HepG2 (cell line): Measurements from ENCODE around the gene FAM98A. TPM values are rescaled to one million over a fixed set of nuclear protein-coding genes. Genes with fewer than 3 reads are reported as not detected.

ENCODE experiments used
- ARID3A ChIP-seq: IDR thresholded peaks from 2 replicates; pipeline ENCODE4 v1.6.1; 2012; ENCODE audit warnings: low read depth, low read length, improper control_type of control experiment
- ASH2L ChIP-seq: fragments of 300-600, 200-600 bp; sonication (generic); IDR thresholded peaks from 2 replicates; pipeline ENCODE4 v1.7.0; 2017; ENCODE audit warnings: low read depth, mild to moderate bottlenecking, moderate library complexity, mixed read lengths, low read length; ENCODE audit not compliant: insufficient read length
- KDM3A ChIP-seq: IDR thresholded peaks from 2 replicates; pipeline ENCODE4 v1.6.1; 2018; ENCODE audit warnings: low read depth, missing compliant biosample characterization
- KLF12 ChIP-seq: sonication (generic); formaldehyde crosslinking; IDR thresholded peaks from 2 replicates; pipeline ENCODE4 v1.4.0; 2020; ENCODE audit warnings: missing genetic modification reagents, borderline replicate concordance
- MYC ChIP-seq: sonication (generic); formaldehyde crosslinking; IDR thresholded peaks from 2 replicates; pipeline ENCODE4 v1.9.0; 2021; ENCODE audit warnings: missing genetic modification reagents, borderline replicate concordance
- SATB2 ChIP-seq: sonication (generic); formaldehyde crosslinking; IDR thresholded peaks from 2 replicates; pipeline ENCODE4 v1.5.0; 2020; ENCODE audit warnings: missing genetic modification reagents
- SNAPC4 ChIP-seq: sonication (generic); formaldehyde crosslinking; IDR thresholded peaks from 2 replicates; pipeline ENCODE4 v1.4.0; 2020; ENCODE audit warnings: mild to moderate bottlenecking, missing genetic modification reagents
- ZFAT ChIP-seq: sonication (generic); formaldehyde crosslinking; conservative IDR thresholded peaks from 2 replicates; pipeline ENCODE4 v1.8.1; 2023; ENCODE audit warnings: missing genetic modification reagents, inconsistent platforms
- ZNF331 ChIP-seq: sonication (generic); formaldehyde crosslinking; IDR thresholded peaks from 2 replicates; pipeline ENCODE4 v1.4.0; 2020; ENCODE audit warnings: missing genetic modification reagents
- ZNF513 ChIP-seq: sonication (generic); formaldehyde crosslinking; conservative IDR thresholded peaks from 2 replicates; pipeline ENCODE4 v1.5.0; 2020; ENCODE audit warnings: missing genetic modification reagents
- ZNF576 ChIP-seq: sonication (generic); formaldehyde crosslinking; IDR thresholded peaks from 2 replicates; pipeline ENCODE4 v1.4.0; 2020; ENCODE audit warnings: mild to moderate bottlenecking, missing genetic modification reagents
- ZNF710 ChIP-seq: sonication (generic); formaldehyde crosslinking; IDR thresholded peaks from 2 replicates; pipeline ENCODE4 v1.5.0; 2020; ENCODE audit warnings: mild to moderate bottlenecking, missing genetic modification reagents, borderline replicate concordance
- ZNF766 ChIP-seq: sonication (generic); formaldehyde crosslinking; IDR thresholded peaks from 2 replicates; pipeline ENCODE4 v1.5.0; 2020; ENCODE audit warnings: missing genetic modification reagents, borderline replicate concordance
- ZNF776 ChIP-seq: sonication (generic); formaldehyde crosslinking; IDR thresholded peaks from 2 replicates; pipeline ENCODE4 v1.4.0; 2020; ENCODE audit warnings: mild to moderate bottlenecking, missing genetic modification reagents
- ZNF788 ChIP-seq: sonication (generic); formaldehyde crosslinking; IDR thresholded peaks from 2 replicates; pipeline ENCODE4 v1.5.0; 2020; ENCODE audit warnings: mild to moderate bottlenecking, missing genetic modification reagents, borderline replicate concordance
- polyA plus RNA-seq, 8 experiments: library from polyadenylated mRNA; depleted of rRNA in 3 of 8; stranded (reverse) in 7 of 8; unstranded in 1 of 8; fragments of >200 nt; fragmentation: Illumina TruSeq in 4 of 8; extraction: Trizol in 4 of 8; gene quantifications; 2 replicates each; pipeline versions ENCODE4 v1.2.1 to v1.2.3, GENCODE V29; 2011 to 2016; ENCODE audit warnings: low read depth in 4 of 8, missing spikeins in 1 of 8, mixed read lengths in 1 of 8; ENCODE audit not compliant: insufficient read depth in 1 of 8
- total RNA-seq, 5 experiments: library from RNA; depleted of rRNA; stranded (reverse); fragments of >200 nt; fragmentation: Illumina TruSeq; extraction: Trizol; gene quantifications; 2 replicates each; pipeline ENCODE4 v1.2.3, GENCODE V29; 2016; ENCODE audit warnings: low read depth in 1 of 5
- TF ChIP-seq, protein P1 (sequence below): IDR thresholded peaks from 2 replicates; pipeline ENCODE4 v1.6.1; 2016; ENCODE audit warnings: missing compliant biosample characterization, missing genetic modification reagents, borderline replicate concordance

The FAM98A gene
- total and polyA plus RNA-seq, 2 of the 13 experiments (the other 11 are each of a cell fraction or from before 2014, with no cell fraction given) = 44.0 to 61.4 TPM

DNA sequence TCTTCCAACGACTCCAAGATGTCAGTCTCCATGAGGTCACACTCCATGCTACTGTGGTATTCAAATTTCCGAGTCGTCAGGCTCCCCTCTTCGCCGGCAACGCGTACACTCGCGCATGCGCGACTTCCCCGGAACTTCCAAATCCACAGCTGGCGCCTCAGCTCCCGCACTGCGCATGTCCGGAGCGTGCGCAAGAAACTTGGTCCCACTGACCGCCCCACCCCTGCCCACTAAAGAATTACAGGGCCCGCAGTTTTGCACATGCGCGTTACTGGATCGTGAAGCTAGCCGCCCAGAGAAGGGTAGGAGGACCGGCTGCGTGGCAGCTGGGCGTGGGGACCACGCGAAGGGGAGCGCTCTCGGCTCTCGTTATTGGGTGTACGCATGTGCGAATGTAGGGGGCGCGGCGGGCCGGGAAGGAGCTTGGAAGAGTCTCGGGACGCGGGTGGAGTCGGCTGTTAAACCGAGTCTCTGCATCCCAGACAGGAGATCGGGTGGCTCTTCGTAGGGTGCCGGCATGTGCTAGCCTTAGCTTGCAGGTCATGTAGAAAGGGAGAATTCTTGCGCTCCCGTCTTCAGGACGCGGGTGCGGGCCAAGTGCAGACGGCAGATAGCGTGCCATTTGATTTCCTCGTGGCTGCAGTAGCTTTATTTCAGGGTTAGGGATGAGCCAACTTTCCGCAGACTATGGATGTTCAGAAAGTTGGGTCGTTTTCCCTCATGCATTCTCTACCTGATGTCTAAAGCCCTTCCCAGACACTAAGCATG is at the start of gene FAM98A (continued):
- TF ChIP-seq, protein P1, sequence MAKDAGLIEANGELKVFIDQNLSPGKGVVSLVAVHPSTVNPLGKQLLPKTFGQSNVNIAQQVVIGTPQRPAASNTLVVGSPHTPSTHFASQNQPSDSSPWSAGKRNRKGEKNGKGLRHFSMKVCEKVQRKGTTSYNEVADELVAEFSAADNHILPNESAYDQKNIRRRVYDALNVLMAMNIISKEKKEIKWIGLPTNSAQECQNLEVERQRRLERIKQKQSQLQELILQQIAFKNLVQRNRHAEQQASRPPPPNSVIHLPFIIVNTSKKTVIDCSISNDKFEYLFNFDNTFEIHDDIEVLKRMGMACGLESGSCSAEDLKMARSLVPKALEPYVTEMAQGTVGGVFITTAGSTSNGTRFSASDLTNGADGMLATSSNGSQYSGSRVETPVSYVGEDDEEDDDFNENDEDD = peak; percentile 75
- TF ChIP-seq ZNF576 (CRISPR knock-in tag) (no peak), SATB2 (CRISPR knock-in tag) (peak; percentile 74; the same call in 1 of the 2 replicates), ZNF776 (CRISPR knock-in tag) (peak; percentile 97), ASH2L (peak; percentile 55), ZNF766 (peak; percentile 78; the same call in 1 of the 2 replicates), MYC (CRISPR knock-in tag) (peak; percentile 93), ZNF513 (0 out of 2 replicates have a peak, but pooled peaks have one; percentile 92), KDM3A (CRISPR knock-in tag) (peak; percentile 32; the same call in 1 of the 2 replicates), SNAPC4 (CRISPR knock-in tag) (peak; percentile 81; the same call in 1 of the 2 replicates), ARID3A (no peak), ZNF710 (CRISPR knock-in tag) (no peak), ZNF788 (peak; percentile 49; the same call in 1 of the 2 replicates), ZFAT (CRISPR knock-in tag) (no peak), KLF12 (CRISPR knock-in tag) (peak; percentile 87; the same call in 1 of the 2 replicates), ZNF331 (CRISPR knock-in tag) (0 out of 2 replicates have a peak, but pooled peaks have one; percentile 64)
